ENCODE data around the gene BRICD5. TPM values are rescaled to one million over a fixed set of nuclear protein-coding genes. Genes with fewer than 3 reads are reported as not detected.

Gene BRICD5
- total and polyA plus RNA-seq, 2 of the 13 experiments (the other 11 are each of a cell fraction or from before 2014, with no cell fraction given), result 1.6 to 5.8 TPM

- no peak for TF ChIP-seq RNF219 (CRISPR knock-in tag; IDR thresholded peaks at IDR 0.05)
- no peak for TF ChIP-seq ZNF260 (CRISPR knock-in tag; IDR thresholded peaks at IDR 0.05; ENCODE audit: borderline replicate concordance, low read depth)
- TF ChIP-seq ZBTB1 (CRISPR knock-in tag; IDR thresholded peaks at IDR 0.05; ENCODE audit: borderline replicate concordance), result no peak
- TF ChIP-seq POLR2A (IDR thresholded peaks at IDR 0.05; ENCODE audit: insufficient read depth in 1 of 2, low read depth in 2 of 2, low read length in 2 of 2), result peak; percentile 85 to 95
- peak; percentile 81; the same call in 1 of the 2 replicates for TF ChIP-seq SATB2 (CRISPR knock-in tag; IDR thresholded peaks at IDR 0.05)
- peak; percentile 67; the same call in 1 of the 2 replicates for TF ChIP-seq ZNF709 (CRISPR knock-in tag; IDR thresholded peaks at IDR 0.05)
- peak; percentile 74; the same call in 1 of the 2 replicates for TF ChIP-seq THAP7 (CRISPR knock-in tag; IDR thresholded peaks at IDR 0.05)
- TF ChIP-seq KDM3A (CRISPR knock-in tag; IDR thresholded peaks at IDR 0.05; ENCODE audit: low read depth), result peak; percentile 99
- peak; percentile 78 for TF ChIP-seq ZBTB4 (CRISPR knock-in tag; IDR thresholded peaks at IDR 0.05; ENCODE audit: borderline replicate concordance)
- TF ChIP-seq ZFP36 (IDR thresholded peaks at IDR 0.05; ENCODE audit: borderline replicate concordance, low read depth, low read length, partially characterized antibody), result no peak
- no peak for TF ChIP-seq ZNF44 (CRISPR knock-in tag; IDR thresholded peaks at IDR 0.05)
- TF ChIP-seq RFX3 (CRISPR knock-in tag; IDR thresholded peaks at IDR 0.05), result no peak
- TF ChIP-seq ZNF570 (CRISPR knock-in tag; IDR thresholded peaks at IDR 0.05; ENCODE audit: borderline replicate concordance), result no peak
- TF ChIP-seq ZNF740 (CRISPR knock-in tag; IDR thresholded peaks at IDR 0.05), result peak; percentile 56; the same call in 1 of the 2 replicates
- TF ChIP-seq TCF7L2 (IDR thresholded peaks at IDR 0.05; ENCODE audit: low read depth, low read length), result no peak
- TF ChIP-seq ZMYM3 (CRISPR knock-in tag; IDR thresholded peaks at IDR 0.05), result peak; percentile 49; the same call in 1 of the 2 replicates
- no peak for TF ChIP-seq TFE3 (CRISPR knock-in tag; IDR thresholded peaks at IDR 0.05)
- no peak for TF ChIP-seq JUN (CRISPR knock-in tag; IDR thresholded peaks at IDR 0.05)
- TF ChIP-seq NR2F1 (CRISPR knock-in tag; IDR thresholded peaks at IDR 0.05), result peak; percentile 43 to 47; a peak in 3 of 4 replicates
These were observed 40.8 kb upstream of the BRICD5 start, which contains the start of gene ECI1 (continued) for GRCh38 chr16:2251296-2252111.
